Caco-2 (cell line): ENCODE data around the gene ARAP3. TPM values are rescaled to one million over a fixed set of nuclear protein-coding genes. Genes with fewer than 3 reads are reported as not detected.
A peak's percentile ranks its signal among the peaks of the same experiment; 100 is the strongest.

Source experiments
- BruUV-seq: library from RNA; stranded (reverse); fragments of 400-500 nt; replicated peaks from 2 replicates; lab custom pipeline; 2021; lab: Mats Ljungman, UMichigan
- CTCF ChIA-PET: fragments of 300-600 bp; sonication (Branson Sonifier 250); formaldehyde crosslinking; loops from one replicate; lab custom pipeline; 2022; ENCODE audit warnings: antibody characterized with exemption; lab: Charles Lee
- POLR2A ChIA-PET: fragments of 300-600 bp; sonication (Branson Sonifier 250); formaldehyde crosslinking; loops from one replicate; lab custom pipeline; 2022; ENCODE audit warnings: antibody characterized with exemption; lab: Charles Lee
- DNase-seq, 2 experiments: peaks; one replicate each; pipeline versions ENCODE4 v3.0.0 to v3.0.0-alpha.2; 2020 to 2022
- H3K27me3 ChIP-seq: replicated peaks from 2 replicates; pipeline ENCODE4 v1.6.0; 2011; ENCODE audit warnings: low read length; ENCODE audit not compliant: control insufficient read depth, insufficient read depth
- H3K36me3 ChIP-seq: 2 replicates; pipeline ENCODE4 v1.5.1; 2011; ENCODE audit warnings: low read length; ENCODE audit not compliant: control insufficient read depth, insufficient read depth
- H3K4me1 ChIP-seq: fragments of 250-450 bp; sonication (Bioruptor Pico); 2 replicates; pipeline ENCODE4 v1.5.1; 2020; ENCODE audit warnings: mild to moderate bottlenecking
- H3K4me3 ChIP-seq: 2 replicates; pipeline ENCODE4 v1.5.1; 2011; ENCODE audit warnings: low read depth, mild to moderate bottlenecking, control low read depth, low read length
- H3K9me3 ChIP-seq: fragments of 250-450 bp; sonication (Bioruptor Pico); 2 replicates; pipeline ENCODE4 v1.5.1; 2020; ENCODE audit warnings: mild to moderate bottlenecking, moderate library complexity
- H3K27ac Mint-ChIP-seq: one replicate; pipeline ENCODE4 v1.8.0; 2022; ENCODE audit warnings: mixed read lengths; ENCODE audit not compliant: unreplicated experiment
- H3K27me3 Mint-ChIP-seq: one replicate; pipeline ENCODE4 v1.8.0; 2022; ENCODE audit warnings: mixed read lengths; ENCODE audit not compliant: insufficient read depth, unreplicated experiment
- H3K36me3 Mint-ChIP-seq: one replicate; pipeline ENCODE4 v1.8.0; 2022; ENCODE audit warnings: mild to moderate bottlenecking, mixed read lengths; ENCODE audit not compliant: insufficient read depth, unreplicated experiment
- H3K4me1 Mint-ChIP-seq: one replicate; pipeline ENCODE4 v1.8.0; 2022; ENCODE audit warnings: low read depth, mixed read lengths; ENCODE audit not compliant: unreplicated experiment
- H3K4me3 Mint-ChIP-seq: one replicate; pipeline ENCODE4 v1.8.0; 2022; ENCODE audit warnings: mild to moderate bottlenecking, moderate library complexity, mixed read lengths; ENCODE audit not compliant: unreplicated experiment
- H3K9me3 Mint-ChIP-seq: one replicate; pipeline ENCODE4 v1.8.0; 2022; ENCODE audit warnings: mixed read lengths; ENCODE audit not compliant: unreplicated experiment
- CTCF ChIP-seq, 2 experiments: fragments of 200-600 bp in 1 of 2; IDR thresholded peaks; 1 replicate in 1 of 2; 2 replicates in 1 of 2; pipeline versions ENCODE4 v1.5.1 to v1.8.0; 2011 to 2022; ENCODE audit warnings: antibody characterized with exemption in 1 of 2, control low read depth in 1 of 2, inconsistent platforms in 1 of 2, low read depth in 1 of 2, low read length in 1 of 2, mild to moderate bottlenecking in 1 of 2, moderate library complexity in 1 of 2; ENCODE audit not compliant: insufficient read depth in 1 of 2, severe bottlenecking in 1 of 2, unreplicated experiment in 1 of 2
- intact Hi-C: fragments of 100-400 bp; cut with micrococcal nuclease; formaldehyde crosslinking; loops from one replicate; pipeline ENCODE4 v1.10.0; 2022; ENCODE audit not compliant: unreplicated experiment
- total RNA-seq: library from RNA; stranded (reverse); gene quantifications from 2 replicates; pipeline ENCODE4 v1.2.3, GENCODE V29; 2022

The ARAP3 gene
- total RNA-seq, 1 experiment from 2014 or later = 6.3 TPM

- no peak for DNase-seq
- BruUV-seq = no TSS peak
- Mint-ChIP-seq H3K4me3 (no peak overlapping the region), H3K27ac (no peak overlapping the region), H3K4me1 (peaks cover 17% of the 10 kb centered on the region), H3K36me3 (peaks cover 7% of the 10 kb centered on the region), H3K27me3 (no peaks in the 10 kb centered on the region), H3K9me3 (no peaks in the 10 kb centered on the region)
- Histone ChIP-seq H3K4me1 (peaks cover 18% of the 10 kb centered on the region; the same call in 1 of the 2 replicates), H3K36me3 (no peaks in the 10 kb centered on the region), H3K4me3 (no peak overlapping the region), H3K27me3 (no peaks in the 10 kb centered on the region), H3K9me3 (no peaks in the 10 kb centered on the region)
- POLR2A ChIA-PET = no interaction called here
- no peak for TF ChIP-seq CTCF (IDR thresholded peaks at IDR 0.05; ENCODE audit: insufficient read depth in 1 of 2, low read depth in 1 of 2, low read length in 1 of 2, severe bottlenecking in 1 of 2, unreplicated experiment in 1 of 2)
- CTCF ChIA-PET = interaction anchor here (0.6 kb wide), 1 partner anchor 1496 kb away, joined by 3 read pairs; no protein-coding TSS in a partner anchor
- intact Hi-C loops = no loop called here
These were observed 42.0 kb downstream of the ARAP3 start for GRCh38 chr5:141640051-141640415.

GRCh38 chr5:141639357-141640050, 42.5 kb downstream of the ARAP3 start:
- H3K36me3 ChIP-seq = peaks cover 1% of the 10 kb centered on the region; the same call in 1 of the 2 replicates
- H3K9me3 Mint-ChIP-seq = no peaks in the 10 kb centered on the region
- intact Hi-C loops = no loop called here

GRCh38 chr5:141638771-141639170, 43.3 kb downstream of the ARAP3 start:
- BruUV-seq = no TSS peak
- ChIA-PET POLR2A (no interaction called here), CTCF (no interaction called here)
- peaks cover 17% of the 10 kb centered on the region for H3K4me1 Mint-ChIP-seq
- H3K36me3 ChIP-seq = peaks cover 1% of the 10 kb centered on the region; the same call in 1 of the 2 replicates
- intact Hi-C loops = no loop called here
- H3K4me3 Mint-ChIP-seq = peak overlapping the region; percentile 90
- H3K9me3 Mint-ChIP-seq = no peaks in the 10 kb centered on the region
- DNase-seq = no peak
- no peaks in the 10 kb centered on the region for H3K9me3 ChIP-seq
- H3K27me3 ChIP-seq = no peaks in the 10 kb centered on the region
- no peak overlapping the region for H3K27ac Mint-ChIP-seq
- H3K4me1 ChIP-seq = peaks cover 18% of the 10 kb centered on the region; the same call in 1 of the 2 replicates
- H3K27me3 Mint-ChIP-seq = no peaks in the 10 kb centered on the region
- H3K36me3 Mint-ChIP-seq = peaks cover 7% of the 10 kb centered on the region
- TF ChIP-seq CTCF (IDR thresholded peaks at IDR 0.05; ENCODE audit: insufficient read depth in 1 of 2, low read depth in 1 of 2, low read length in 1 of 2, severe bottlenecking in 1 of 2, unreplicated experiment in 1 of 2) = no peak
- no peak overlapping the region for H3K4me3 ChIP-seq

More at GRCh38 chr5:141639357-141640050, 42.5 kb downstream of the ARAP3 start:
- TF ChIP-seq CTCF (IDR thresholded peaks at IDR 0.05; ENCODE audit: insufficient read depth in 1 of 2, low read depth in 1 of 2, low read length in 1 of 2, severe bottlenecking in 1 of 2, unreplicated experiment in 1 of 2) = no peak
- H3K4me3 Mint-ChIP-seq = no peak overlapping the region
- CTCF ChIA-PET = no interaction called here
- H3K4me1 Mint-ChIP-seq = peaks cover 17% of the 10 kb centered on the region
- no peak overlapping the region for H3K27ac Mint-ChIP-seq
- no TSS peak for BruUV-seq
- H3K9me3 ChIP-seq = no peaks in the 10 kb centered on the region
- H3K27me3 Mint-ChIP-seq = no peaks in the 10 kb centered on the region
- POLR2A ChIA-PET = no interaction called here
- DNase-seq = no peak
- H3K36me3 Mint-ChIP-seq = peaks cover 7% of the 10 kb centered on the region
- peaks cover 18% of the 10 kb centered on the region; the same call in 1 of the 2 replicates for H3K4me1 ChIP-seq
- H3K27me3 ChIP-seq = no peaks in the 10 kb centered on the region
- no peak overlapping the region for H3K4me3 ChIP-seq
